ENCODE measurements around the gene EIF3F. TPM values are rescaled to one million over a fixed set of nuclear protein-coding genes. Genes with fewer than 3 reads are reported as not detected.

EIF3F gene
- total RNA-seq, 1 donor from 2014 or later, result 228 TPM

DNA sequence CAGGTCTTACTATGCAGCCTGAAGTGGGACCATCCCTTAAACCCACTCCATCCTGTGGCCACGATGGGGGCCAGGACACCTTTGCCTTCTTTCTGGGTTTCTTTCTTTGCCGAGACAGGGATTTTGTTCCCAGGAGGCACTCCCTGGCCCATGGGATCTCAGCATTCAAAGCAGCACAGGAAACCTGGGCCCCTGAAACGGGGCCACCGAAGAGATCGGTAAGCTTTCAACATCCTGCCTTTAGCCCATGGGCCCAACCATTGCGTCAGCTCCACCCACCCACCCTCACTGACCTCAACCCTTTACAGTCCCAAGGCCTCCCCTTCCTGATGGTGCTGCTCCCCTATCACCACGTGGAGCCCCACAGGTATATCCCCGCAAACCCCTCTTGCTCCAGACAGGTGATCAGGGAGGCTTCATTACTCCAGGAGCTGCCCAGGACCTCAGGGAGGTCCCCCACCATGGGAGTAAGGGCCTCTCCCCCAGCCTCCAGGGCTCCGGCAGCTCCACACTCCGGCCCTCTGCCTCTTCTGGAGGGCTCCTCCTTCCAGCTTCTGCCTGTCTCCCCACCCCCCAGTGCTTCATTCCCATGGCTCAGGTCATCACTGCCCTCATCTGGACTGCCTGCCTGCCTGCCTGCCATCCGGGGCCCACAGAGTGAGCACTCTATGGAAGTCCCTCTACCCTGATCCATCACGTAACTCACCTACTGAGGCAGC, 51.8 kb downstream of the EIF3F start:
- intact Hi-C loops (cut with micrococcal nuclease), result no loop called here

GRCh38 chr11:8039530-8040260, 52.6 kb downstream of the EIF3F start:
- intact Hi-C loops (cut with micrococcal nuclease), result no loop called here

DNA sequence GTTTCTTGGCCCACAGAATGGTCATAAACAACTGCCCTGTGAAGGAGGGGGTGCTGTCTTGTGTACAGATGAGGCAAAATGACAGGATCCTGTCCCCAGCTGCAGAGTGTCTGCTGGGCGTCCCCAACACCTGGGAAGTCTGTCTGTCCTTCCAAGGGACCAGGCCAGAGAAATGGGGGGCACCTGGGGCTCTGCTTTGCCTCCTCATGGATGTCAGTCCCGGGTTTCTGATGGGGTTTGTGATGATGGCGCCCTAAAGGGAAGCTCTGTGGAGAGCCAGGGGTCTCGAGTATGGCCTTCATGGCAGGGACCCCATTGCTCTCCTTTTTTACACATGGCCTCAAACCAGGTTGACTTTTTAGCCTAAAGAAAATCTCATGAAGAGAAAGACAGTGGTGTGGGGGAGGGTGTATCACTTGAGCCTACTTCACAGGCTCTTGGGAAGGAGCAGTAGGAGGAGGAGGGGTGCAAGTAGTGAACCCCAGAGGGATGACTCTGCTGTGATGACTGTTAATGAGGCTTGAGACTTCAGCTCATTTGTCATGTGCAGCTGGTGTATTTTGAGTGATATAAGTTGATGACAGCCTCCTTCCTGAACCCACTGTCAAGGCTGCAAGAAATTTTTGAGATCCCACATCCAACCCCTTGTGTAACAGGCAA, 53.3 kb downstream of the EIF3F start:
- intact Hi-C loops (cut with micrococcal nuclease), result no loop called here

DNA sequence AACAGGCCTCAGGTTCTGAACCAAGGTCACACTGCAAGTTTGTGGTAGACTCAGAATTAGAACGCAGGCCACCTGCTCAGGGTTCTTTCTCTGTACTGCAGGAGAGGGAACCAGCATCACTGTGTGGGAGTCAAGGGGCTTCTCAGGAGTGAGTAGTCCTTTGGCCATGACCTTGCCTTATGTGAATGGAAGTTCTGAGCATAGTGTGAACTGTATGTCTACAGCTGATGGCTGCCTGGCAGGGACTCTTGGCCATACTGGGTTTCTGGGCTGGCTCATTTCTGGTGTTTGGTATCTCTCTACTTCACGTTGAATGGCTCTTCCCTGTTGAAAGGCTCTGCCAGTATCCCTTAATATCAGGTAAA, 53.8 kb downstream of the EIF3F start:
- intact Hi-C loops (cut with micrococcal nuclease), result no loop called here

DNA sequence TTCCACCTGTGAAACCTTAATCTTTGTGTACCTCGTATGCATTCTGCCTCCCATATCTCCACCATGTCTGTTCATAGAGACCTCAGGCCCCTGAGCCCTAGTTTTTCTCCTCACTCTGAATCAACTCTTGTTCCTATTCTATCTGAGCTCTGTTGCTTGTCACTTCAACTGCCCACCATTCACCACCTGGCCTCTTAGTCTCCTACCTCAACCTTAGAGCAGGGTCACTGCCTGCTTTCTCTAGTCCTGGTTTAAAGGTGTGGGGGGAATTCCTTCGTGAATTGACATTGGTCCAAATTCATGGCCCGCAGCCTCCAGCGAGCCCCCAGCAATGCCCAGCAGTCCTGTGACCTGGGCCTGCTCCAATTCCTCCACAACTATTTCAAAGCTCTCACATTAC, 54.4 kb downstream of the EIF3F start:
- intact Hi-C loops (cut with micrococcal nuclease), result no loop called here

DNA sequence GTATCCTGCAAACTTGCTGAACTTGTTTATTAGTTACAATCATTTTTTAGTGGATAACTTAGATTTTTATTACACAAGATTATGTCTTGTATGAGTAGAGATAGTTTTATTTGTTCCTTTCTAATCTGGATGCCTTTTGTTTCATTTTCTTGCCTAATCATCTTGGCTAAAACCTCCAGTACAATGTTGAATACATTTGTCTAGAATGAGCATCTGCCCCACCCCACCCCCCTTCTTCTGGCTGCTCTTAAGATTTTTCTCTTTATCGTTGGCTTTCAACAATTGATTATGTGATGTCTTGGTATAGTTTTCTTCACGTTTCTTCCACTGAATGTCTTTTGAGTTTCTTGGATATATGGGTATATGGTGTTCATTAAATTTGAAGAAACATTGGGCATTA, 56.6 kb downstream of the EIF3F start:
- intact Hi-C loops (cut with micrococcal nuclease), result no loop called here

DNA sequence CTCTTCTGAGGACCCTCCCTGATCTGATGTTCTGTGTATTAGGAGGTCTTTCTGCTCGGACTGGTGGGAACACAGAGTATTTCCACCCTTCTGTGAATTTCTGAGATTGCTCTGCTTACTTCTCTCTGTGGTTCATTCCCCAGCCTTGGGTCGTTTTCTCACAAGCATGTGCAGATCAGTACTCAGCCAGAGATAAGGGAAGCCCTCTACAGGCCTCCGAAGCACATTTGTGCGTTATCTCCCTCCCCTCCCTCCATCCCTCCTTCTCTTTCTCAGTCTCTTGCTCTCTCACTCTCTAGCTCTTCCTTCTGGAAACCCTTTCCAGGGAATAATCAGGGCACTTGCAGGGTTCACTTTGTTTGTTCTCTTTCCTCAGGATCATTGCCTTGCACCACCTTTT, 58.7 kb downstream of the EIF3F start:
- intact Hi-C loops (cut with micrococcal nuclease), result no loop called here

GRCh38 chr11:8047382-8047781, 60.2 kb downstream of the EIF3F start:
- intact Hi-C loops (cut with micrococcal nuclease), result no loop called here

DNA sequence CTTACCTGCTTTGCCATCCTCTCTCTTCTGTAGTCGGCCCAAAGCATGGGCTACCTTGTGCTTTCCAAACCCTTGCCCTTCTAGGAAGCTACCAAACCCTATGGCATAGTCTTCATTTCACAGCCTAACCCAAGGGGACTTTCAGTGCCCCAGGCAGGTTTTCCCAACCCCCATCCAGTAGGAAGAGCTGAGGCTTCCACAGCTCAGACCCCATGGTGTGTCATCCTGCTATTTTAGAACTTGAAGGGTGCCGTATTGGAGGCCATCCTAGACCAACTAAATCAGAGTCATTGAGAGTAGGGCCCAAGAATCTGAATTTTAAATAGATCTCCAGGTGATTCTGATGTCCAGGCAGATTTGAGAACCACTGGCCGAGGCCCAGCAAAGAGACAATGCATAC, 61.9 kb downstream of the EIF3F start:
- intact Hi-C loops (cut with micrococcal nuclease), result no loop called here

Other genes starting within 250 kb of the EIF3F start
- not detected in 2 replicates for gene OR5P2, start 190.4 kb upstream of the EIF3F start, total RNA-seq
- gene OR5P3, start 156.5 kb upstream of the EIF3F start, total RNA-seq, result not detected in 2 replicates
- not detected in 2 replicates for gene OR10A6, start 56.1 kb upstream of the EIF3F start, total RNA-seq
- not detected in 2 replicates for gene OR10A3, start 45.6 kb upstream of the EIF3F start, total RNA-seq
- gene NLRP10, start 21.9 kb upstream of the EIF3F start, total RNA-seq, result not detected in 2 replicates
- 0.23 and 0.25 TPM in 2 replicates for gene TUB, start 93.9 kb downstream of the EIF3F start, total RNA-seq
- 4.7 TPM in 2 replicates for gene RIC3, start 181.7 kb downstream of the EIF3F start, total RNA-seq